Smooth muscle cell (in vitro differentiated cells): ENCODE measurements around the gene PSTK. TPM values are rescaled to one million over a fixed set of nuclear protein-coding genes. Genes with fewer than 3 reads are reported as not detected.

Source experiments
- DNase-seq: peaks from one replicate; lab custom pipeline; 2025; ENCODE audit not compliant: unreplicated experiment; lab: John Stamatoyannopoulos, UW
- H2AFZ ChIP-seq: fragments of 200-600 bp; sonication (generic); 2 replicates; pipeline ENCODE4 v1.6.0; 2016; ENCODE audit warnings: antibody characterized with exemption, low read depth, mild to moderate bottlenecking
- H3F3A ChIP-seq: fragments of 200-600 bp; sonication (generic); 2 replicates; pipeline ENCODE4 v1.6.0; 2017; ENCODE audit warnings: antibody characterized with exemption, low read depth
- H3K27ac ChIP-seq: fragments of 200-600 bp; sonication (generic); 2 replicates; pipeline ENCODE4 v1.5.1; 2016; ENCODE audit warnings: low read depth, mild to moderate bottlenecking
- H3K27me3 ChIP-seq: fragments of 200-600 bp; sonication (generic); 2 replicates; pipeline ENCODE4 v1.6.1; 2016; ENCODE audit warnings: low read depth, mild to moderate bottlenecking
- H3K36me3 ChIP-seq: fragments of 200-600 bp; sonication (generic); 2 replicates; pipeline ENCODE4 v1.5.1; 2016; ENCODE audit warnings: low read depth
- H3K4me1 ChIP-seq: fragments of 200-600 bp; sonication (generic); 2 replicates; pipeline ENCODE4 v1.5.1; 2016; ENCODE audit warnings: low read depth
- H3K4me2 ChIP-seq: fragments of 200-600 bp; sonication (generic); 2 replicates; pipeline ENCODE4 v1.6.0; 2016; ENCODE audit warnings: mild to moderate bottlenecking
- H3K4me3 ChIP-seq: fragments of 200-600 bp; sonication (generic); 2 replicates; pipeline ENCODE4 v1.5.1; 2016; ENCODE audit warnings: mild to moderate bottlenecking
- H3K79me2 ChIP-seq: fragments of 200-600 bp; sonication (generic); 2 replicates; pipeline ENCODE4 v1.6.0; 2016; ENCODE audit warnings: low read depth, mild to moderate bottlenecking
- H3K9ac ChIP-seq: fragments of 200-600 bp; sonication (generic); 2 replicates; pipeline ENCODE4 v1.6.0; 2016; ENCODE audit warnings: low read depth
- H3K9me3 ChIP-seq: fragments of 200-600 bp; sonication (generic); replicated peaks from 2 replicates; pipeline ENCODE4 v1.5.1; 2016; ENCODE audit warnings: low read depth
- H4K20me1 ChIP-seq: fragments of 200-600 bp; sonication (generic); 2 replicates; pipeline ENCODE4 v1.6.0; 2016; ENCODE audit warnings: low read depth
- CTCF ChIP-seq: fragments of 200-600 bp; sonication (generic); IDR thresholded peaks from 2 replicates; pipeline ENCODE4 v1.5.1; 2017; ENCODE audit warnings: borderline replicate concordance, mild to moderate bottlenecking, antibody characterized with exemption; ENCODE audit not compliant: insufficient read depth, poor library complexity, severe bottlenecking
- WGBS: methylation state at CpG from one replicate; pipeline ENCODE4 v1.1.7; 2016; ENCODE audit warnings: low lambda C conversion rate; 5-methylcytosine and 5-hydroxymethylcytosine counted together
- polyA plus RNA-seq: library from polyadenylated mRNA; unstranded; fragments of >200 nt; fragmentation: Nextera tagmentation; extraction: Ambion mirVana; gene quantifications from 2 replicates; pipeline ENCODE4 v1.2.1, GENCODE V29; 2016
- total RNA-seq: library from RNA; depleted of rRNA; stranded (reverse); fragments of >200 nt; gene quantifications from 2 replicates; pipeline ENCODE4 v1.2.3, GENCODE V29; 2014

Gene PSTK
- total and polyA plus RNA-seq, 2 experiments from 2014 or later: 7.0 to 14.2 TPM

- H3K79me2 ChIP-seq: no peaks in the 10 kb centered on the region
- DNase-seq: no peak
- 67% methylated on average over 2 of the region's 2 CpGs for whole genome bisulfite sequencing
- no peak overlapping the region for H3K27ac ChIP-seq
- no peaks in the 10 kb centered on the region for H3K36me3 ChIP-seq
- no peaks in the 10 kb centered on the region for H3F3A ChIP-seq
- H3K9ac ChIP-seq: no peak overlapping the region
- H3K4me1 ChIP-seq: no peaks in the 10 kb centered on the region
- no peak for TF ChIP-seq CTCF
- no peaks in the 10 kb centered on the region for H3K9me3 ChIP-seq
- H3K27me3 ChIP-seq: no peaks in the 10 kb centered on the region
- H3K4me3 ChIP-seq: no peak overlapping the region
- no peaks in the 10 kb centered on the region for H4K20me1 ChIP-seq
- no peak overlapping the region for H2AFZ ChIP-seq
- no peak overlapping the region for H3K4me2 ChIP-seq
Measured at GRCh38 chr10:122988501-122988900, 8.3 kb downstream of the PSTK start.

GRCh38 chr10:122990278-122990677, 10.1 kb downstream of the PSTK start:
- Histone ChIP-seq H3K4me3 (no peak overlapping the region), H2AFZ (no peak overlapping the region), H3K9me3 (no peaks in the 10 kb centered on the region), H3K36me3 (peaks cover 6% of the 10 kb centered on the region), H3K9ac (no peak overlapping the region), H3K27me3 (no peaks in the 10 kb centered on the region), H3K4me2 (no peak overlapping the region), H3F3A (no peaks in the 10 kb centered on the region), H3K27ac (no peak overlapping the region), H3K4me1 (no peaks in the 10 kb centered on the region), H4K20me1 (no peaks in the 10 kb centered on the region), H3K79me2 (no peaks in the 10 kb centered on the region)
- WGBS: 80% methylated on average over 5 of the region's 5 CpGs
- no peak for TF ChIP-seq CTCF
- DNase-seq: no peak

- 98% methylated on average over 1 of the region's 1 CpG for WGBS
- Histone ChIP-seq H3K79me2 (no peaks in the 10 kb centered on the region), H3K9ac (no peak overlapping the region), H3F3A (no peaks in the 10 kb centered on the region), H3K4me2 (no peak overlapping the region), H3K36me3 (peaks cover 6% of the 10 kb centered on the region), H4K20me1 (peaks cover 10% of the 10 kb centered on the region), H3K4me1 (no peaks in the 10 kb centered on the region), H3K4me3 (no peak overlapping the region), H3K27ac (no peak overlapping the region), H2AFZ (no peak overlapping the region), H3K9me3 (no peaks in the 10 kb centered on the region), H3K27me3 (no peaks in the 10 kb centered on the region)
- no peak for TF ChIP-seq CTCF
- DNase-seq: no peak
Measured at GRCh38 chr10:122992031-122992585, 11.9 kb downstream of the PSTK start.

GRCh38 chr10:122993797-122994336, 13.7 kb downstream of the PSTK start:
- Histone ChIP-seq H3K9me3 (no peaks in the 10 kb centered on the region), H3K36me3 (peaks cover 6% of the 10 kb centered on the region), H3K27me3 (no peaks in the 10 kb centered on the region), H3K9ac (no peak overlapping the region), H4K20me1 (peaks cover 26% of the 10 kb centered on the region), H3K4me3 (no peak overlapping the region), H3K4me1 (no peaks in the 10 kb centered on the region), H2AFZ (no peak overlapping the region), H3F3A (no peaks in the 10 kb centered on the region), H3K27ac (no peak overlapping the region), H3K4me2 (no peak overlapping the region), H3K79me2 (peaks cover 8% of the 10 kb centered on the region)
- DNase-seq: no peak
- 98% methylated on average over 6 of the region's 6 CpGs for WGBS
- no peak for TF ChIP-seq CTCF
